Activated CD4-positive, alpha-beta T cell treated with anti-CD3 and anti-CD28 coated beads, Interleukin-2, amount 10 ng/mL, durations not matched to agents 7 days and 5 days (primary cell): ENCODE data around the gene SFRP4. TPM values are rescaled to one million over a fixed set of nuclear protein-coding genes. Genes with fewer than 3 reads are reported as not detected.

Experiments
- CTCF ChIA-PET: fragments of 350-600 bp; sonication (Branson Sonifier 250); formaldehyde crosslinking; loops from one replicate; lab custom pipeline; 2021; ENCODE audit warnings: antibody characterized with exemption; lab: Charles Lee
- POLR2A ChIA-PET: fragments of 350-600 bp; sonication (Branson Sonifier 250); formaldehyde crosslinking; loops from one replicate; lab custom pipeline; 2021; ENCODE audit warnings: antibody characterized with exemption; lab: Charles Lee
- DNase-seq: peaks from one replicate; pipeline ENCODE4 v3.0.0-alpha.2; 2020
- H3K27ac Mint-ChIP-seq: one replicate; pipeline ENCODE4 v1.8.0; 2021; ENCODE audit warnings: mild to moderate bottlenecking, moderate library complexity, mixed read lengths
- H3K27me3 Mint-ChIP-seq: one replicate; pipeline ENCODE4 v1.8.0; 2021; ENCODE audit warnings: mixed read lengths
- H3K36me3 Mint-ChIP-seq: one replicate; pipeline ENCODE4 v1.8.0; 2021; ENCODE audit warnings: low read depth, mixed read lengths
- H3K4me1 Mint-ChIP-seq: one replicate; pipeline ENCODE4 v1.8.0; 2021; ENCODE audit warnings: mixed read lengths
- H3K4me3 Mint-ChIP-seq: one replicate; pipeline ENCODE4 v1.8.0; 2021; ENCODE audit warnings: mild to moderate bottlenecking, moderate library complexity, mixed read lengths
- H3K9me3 Mint-ChIP-seq: one replicate; pipeline ENCODE4 v1.8.0; 2021; ENCODE audit warnings: mixed read lengths
- total RNA-seq, 2 experiments: library from RNA; stranded (reverse); gene quantifications; one replicate each; pipeline ENCODE4 v1.2.3, GENCODE V29; 2021

The SFRP4 gene
- total RNA-seq, 2 experiments from 2014 or later, result not detected

GRCh38 chr7:37920849-37921805 is 4.5 kb upstream of the SFRP4 start:
- POLR2A ChIA-PET, result no interaction called here
- no peaks in the 10 kb centered on the region for H3K36me3 Mint-ChIP-seq
- no peak overlapping the region for H3K27ac Mint-ChIP-seq
- DNase-seq, result no peak
- H3K4me3 Mint-ChIP-seq, result peak overlapping the region; percentile 66
- H3K4me1 Mint-ChIP-seq, result peaks cover 17% of the 10 kb centered on the region
- peaks cover 58% of the 10 kb centered on the region for H3K27me3 Mint-ChIP-seq
- peaks cover 4% of the 10 kb centered on the region for H3K9me3 Mint-ChIP-seq
- CTCF ChIA-PET, result interaction anchor here (1.4 kb wide), 1 partner anchor 14 kb away, joined by 3 read pairs; no protein-coding TSS in a partner anchor

GRCh38 chr7:37920305-37920848 is 3.8 kb upstream of the SFRP4 start, which contains the start of gene EPDR1:
Gene EPDR1, plus strand, starts transcription at chr7:37920640. Its CDS starts 300 bp downstream, at chr7:37920940.
- no peaks in the 10 kb centered on the region for H3K36me3 Mint-ChIP-seq
- H3K9me3 Mint-ChIP-seq, result peaks cover 3% of the 10 kb centered on the region
- peaks cover 20% of the 10 kb centered on the region for H3K4me1 Mint-ChIP-seq
- peak; percentile 38 for DNase-seq
- H3K27ac Mint-ChIP-seq, result peak within 1 kb of the TSS; percentile 6
- POLR2A ChIA-PET, result no interaction called here
- CTCF ChIA-PET, result interaction anchor here (1.4 kb wide), 1 partner anchor 13 kb away, joined by 3 read pairs; no protein-coding TSS in a partner anchor
- peak within 1 kb of the TSS; percentile 66 for H3K4me3 Mint-ChIP-seq
- H3K27me3 Mint-ChIP-seq, result peaks cover 65% of the 10 kb centered on the region

DNA sequence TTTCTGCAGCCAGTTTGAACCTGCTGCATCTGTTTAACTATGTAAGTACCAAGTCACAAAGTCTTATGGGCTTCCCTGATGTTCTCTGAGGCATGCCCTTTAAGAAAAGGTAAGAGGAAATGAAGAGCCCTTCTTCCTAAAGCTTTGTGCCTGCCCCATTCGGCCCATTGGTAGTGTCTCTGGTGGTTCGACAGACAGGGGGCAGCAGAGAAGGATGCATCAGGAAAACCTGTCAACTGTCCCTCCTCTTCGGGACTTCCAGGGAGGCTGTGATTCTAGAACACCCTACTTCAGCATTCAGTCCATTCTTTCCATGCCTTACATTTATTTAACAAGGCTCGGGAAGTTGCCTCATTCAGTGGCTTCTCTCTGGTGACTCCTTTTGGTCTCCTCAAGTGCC is 1.9 kb upstream of the SFRP4 start:
- ChIA-PET CTCF (no interaction called here), POLR2A (no interaction called here)
- Mint-ChIP-seq H3K9me3 (no peaks in the 10 kb centered on the region), H3K4me3 (no peak overlapping the region), H3K27me3 (peaks cover 77% of the 10 kb centered on the region), H3K27ac (no peak overlapping the region), H3K36me3 (no peaks in the 10 kb centered on the region), H3K4me1 (peaks cover 20% of the 10 kb centered on the region)
- no peak for DNase-seq

DNA sequence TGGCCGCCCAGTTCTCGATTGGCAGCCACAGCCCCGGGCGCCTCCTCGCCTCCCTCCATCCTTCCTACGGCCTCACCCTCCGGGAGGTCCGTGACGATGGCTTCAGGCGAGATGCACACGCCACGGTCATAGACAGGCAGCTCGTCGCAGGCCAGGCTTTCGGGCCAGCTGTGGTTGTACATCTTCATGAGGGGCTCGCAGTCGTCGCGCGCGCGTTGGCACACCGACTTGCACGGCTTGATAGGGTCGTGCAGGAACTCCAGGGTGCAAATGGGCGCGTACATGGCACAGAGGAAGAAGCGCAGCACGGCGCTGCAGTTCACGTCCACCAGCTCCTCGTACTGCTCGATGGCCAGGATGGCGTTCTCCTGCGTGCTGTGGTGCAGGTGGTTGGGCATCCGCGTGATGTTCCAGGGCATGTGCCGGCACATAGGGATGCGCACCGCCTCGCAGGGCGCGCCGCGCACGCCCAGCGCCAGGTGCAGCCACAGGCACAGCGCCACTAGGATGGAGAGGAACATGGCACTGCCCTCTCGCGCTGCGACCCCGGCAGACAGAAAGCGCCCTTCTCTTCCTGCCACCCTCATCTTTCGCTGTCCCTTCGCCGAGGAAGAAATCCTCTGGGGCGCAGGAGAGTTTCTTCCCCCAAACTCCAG is 472 bp downstream of the SFRP4 start:
- peaks cover 75% of the 10 kb centered on the region for H3K27me3 Mint-ChIP-seq
- peaks cover 16% of the 10 kb centered on the region for H3K4me1 Mint-ChIP-seq
- ChIA-PET POLR2A (no interaction called here), CTCF (interaction anchor here (1.4 kb wide), 1 partner anchor 419 kb away, joined by 4 read pairs; no protein-coding TSS in a partner anchor)
- no peaks in the 10 kb centered on the region for H3K9me3 Mint-ChIP-seq
- H3K27ac Mint-ChIP-seq, result no peak overlapping the region
- H3K36me3 Mint-ChIP-seq, result no peaks in the 10 kb centered on the region
- DNase-seq, result no peak
- H3K4me3 Mint-ChIP-seq, result peak overlapping the region; percentile 38

DNA sequence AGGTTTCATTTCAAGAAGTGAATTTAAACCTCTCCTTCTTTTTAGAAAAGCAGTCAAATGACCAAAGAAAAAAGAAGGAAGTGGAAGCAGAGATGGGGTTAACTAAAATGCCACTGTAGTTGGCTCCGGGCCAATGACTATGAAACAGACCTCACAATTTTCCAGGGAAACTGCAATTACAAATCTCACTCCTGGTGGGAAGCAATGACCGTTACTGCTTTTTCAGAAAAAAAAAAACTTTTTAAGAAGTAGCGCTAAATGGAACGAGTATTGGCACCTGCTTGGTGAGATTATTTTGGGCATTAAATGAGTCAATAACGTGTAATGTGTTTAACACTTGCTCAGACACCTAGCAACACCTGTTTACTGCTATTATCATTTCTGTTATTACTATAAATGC is 1.2 kb downstream of the SFRP4 start:
- H3K4me3 Mint-ChIP-seq, result no peak overlapping the region
- no peaks in the 10 kb centered on the region for H3K36me3 Mint-ChIP-seq
- peaks cover 14% of the 10 kb centered on the region for H3K4me1 Mint-ChIP-seq
- peaks cover 79% of the 10 kb centered on the region for H3K27me3 Mint-ChIP-seq
- ChIA-PET CTCF (no interaction called here), POLR2A (no interaction called here)
- no peak for DNase-seq
- no peaks in the 10 kb centered on the region for H3K9me3 Mint-ChIP-seq
- no peak overlapping the region for H3K27ac Mint-ChIP-seq

DNA sequence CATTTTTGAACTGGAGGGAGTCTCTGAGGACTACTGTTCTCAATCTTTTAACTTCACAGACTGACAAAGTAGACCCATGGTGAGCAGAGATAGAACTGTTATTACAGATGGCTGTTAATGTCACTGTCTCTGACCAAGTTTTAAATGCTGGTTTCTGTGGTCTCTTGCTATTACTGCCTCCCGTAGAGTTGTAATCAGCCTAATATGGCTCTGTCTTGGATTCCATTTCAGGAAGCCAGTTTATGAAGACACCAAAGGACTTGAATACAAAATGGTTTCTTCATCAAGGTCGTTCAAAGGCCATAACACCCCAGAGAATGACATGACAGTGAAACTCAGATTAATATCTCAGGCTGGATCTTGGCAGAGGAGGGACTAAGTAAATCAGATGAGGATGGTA is 3.9 kb downstream of the SFRP4 start:
- Mint-ChIP-seq H3K27me3 (peaks cover 56% of the 10 kb centered on the region), H3K4me1 (peaks cover 10% of the 10 kb centered on the region), H3K36me3 (no peaks in the 10 kb centered on the region), H3K27ac (no peak overlapping the region), H3K9me3 (no peaks in the 10 kb centered on the region), H3K4me3 (no peak overlapping the region)
- POLR2A ChIA-PET, result no interaction called here
- CTCF ChIA-PET, result no interaction called here
- DNase-seq, result no peak

- H3K4me3 Mint-ChIP-seq, result no peak overlapping the region
- no peak for DNase-seq
- ChIA-PET POLR2A (no interaction called here), CTCF (interaction anchor here (1.0 kb wide), 1 partner anchor 12 kb away, joined by 3 read pairs; the partner anchor contains the start of gene EPDR1)
- H3K27ac Mint-ChIP-seq, result no peak overlapping the region
- H3K9me3 Mint-ChIP-seq, result no peaks in the 10 kb centered on the region
- peaks cover 43% of the 10 kb centered on the region for H3K27me3 Mint-ChIP-seq
- H3K4me1 Mint-ChIP-seq, result no peaks in the 10 kb centered on the region
- H3K36me3 Mint-ChIP-seq, result no peaks in the 10 kb centered on the region
These were observed 8.3 kb downstream of the SFRP4 start for GRCh38 chr7:37908221-37908788.

- H3K27me3 Mint-ChIP-seq, result peaks cover 19% of the 10 kb centered on the region
- no peaks in the 10 kb centered on the region for H3K9me3 Mint-ChIP-seq
- H3K4me3 Mint-ChIP-seq, result no peak overlapping the region
- ChIA-PET POLR2A (no interaction called here), CTCF (interaction anchor here (0.9 kb wide), 1 partner anchor 9 kb away, joined by 3 read pairs; no protein-coding TSS in a partner anchor)
- H3K4me1 Mint-ChIP-seq, result no peaks in the 10 kb centered on the region
- no peak for DNase-seq
- no peak overlapping the region for H3K27ac Mint-ChIP-seq
- no peaks in the 10 kb centered on the region for H3K36me3 Mint-ChIP-seq
These were observed 14.6 kb downstream of the SFRP4 start for GRCh38 chr7:37901890-37902524.

DNA sequence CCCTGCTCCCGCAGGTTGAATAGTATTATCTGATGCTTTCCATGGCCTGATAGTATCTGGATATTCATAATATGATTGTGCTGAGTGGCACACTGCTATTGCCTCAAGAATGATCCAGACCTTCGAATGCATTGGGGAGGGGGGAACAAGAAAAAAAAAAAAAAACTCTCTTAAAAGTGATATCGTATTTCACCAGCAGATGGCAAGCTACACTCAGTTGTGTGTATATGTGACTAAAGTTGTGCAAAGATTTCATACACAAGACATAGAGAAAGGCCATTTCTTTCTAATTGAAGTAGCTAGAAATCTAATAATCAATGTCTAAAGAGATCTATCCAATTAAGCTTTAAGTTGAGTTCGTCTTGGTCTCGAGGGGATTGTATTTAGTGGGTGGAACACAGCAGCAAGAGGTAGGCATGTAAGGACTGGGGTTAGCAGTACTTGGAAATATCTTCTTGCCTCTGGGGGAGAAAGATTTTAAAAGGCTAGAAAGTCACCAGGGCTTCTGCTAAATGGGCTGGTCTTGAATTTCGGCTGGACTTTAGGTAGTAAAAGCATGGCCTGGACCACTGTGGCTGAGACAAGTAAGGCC is 15.3 kb downstream of the SFRP4 start:
- Mint-ChIP-seq H3K4me3 (no peak overlapping the region), H3K4me1 (no peaks in the 10 kb centered on the region)
- POLR2A ChIA-PET, result no interaction called here

DNA sequence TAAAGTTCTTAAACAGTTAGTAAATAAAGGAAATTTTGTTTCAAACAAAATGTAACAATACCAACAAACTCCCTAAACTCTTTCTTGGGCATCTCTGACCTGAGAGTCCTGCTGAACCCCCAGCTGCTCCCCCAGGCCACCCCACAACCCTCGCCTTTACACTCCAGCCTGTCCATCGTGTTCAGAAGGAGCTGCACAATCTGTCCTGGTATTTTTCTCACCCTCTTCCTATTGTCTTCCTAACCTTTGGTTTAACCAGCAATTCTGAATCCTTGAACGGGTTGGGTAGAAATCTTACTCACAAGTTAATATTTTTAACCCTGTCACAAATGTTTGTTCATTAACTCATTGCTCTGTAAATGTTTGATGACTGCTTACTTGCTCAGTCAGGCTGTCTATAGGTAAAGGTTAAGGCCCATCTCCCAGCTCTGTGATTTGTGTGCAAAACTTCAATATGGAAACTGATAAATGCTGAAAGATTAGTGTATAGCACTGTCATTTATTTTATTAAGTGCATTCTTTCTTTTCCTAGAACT is 16.8 kb downstream of the SFRP4 start:
- DNase-seq, result no peak
- H3K27ac Mint-ChIP-seq, result no peak overlapping the region
- no peak overlapping the region for H3K4me3 Mint-ChIP-seq
- no peaks in the 10 kb centered on the region for H3K9me3 Mint-ChIP-seq
- POLR2A ChIA-PET, result no interaction called here
- H3K27me3 Mint-ChIP-seq, result peaks cover 12% of the 10 kb centered on the region
- H3K36me3 Mint-ChIP-seq, result no peaks in the 10 kb centered on the region
- H3K4me1 Mint-ChIP-seq, result no peaks in the 10 kb centered on the region
- CTCF ChIA-PET, result no interaction called here

More for the DNA sequence above, 15.3 kb downstream of the SFRP4 start:
- H3K27ac Mint-ChIP-seq, result no peak overlapping the region
- CTCF ChIA-PET, result interaction anchor here (0.9 kb wide), 1 partner anchor 10 kb away, joined by 3 read pairs; no protein-coding TSS in a partner anchor
- peaks cover 16% of the 10 kb centered on the region for H3K27me3 Mint-ChIP-seq
- DNase-seq, result no peak
- H3K36me3 Mint-ChIP-seq, result no peaks in the 10 kb centered on the region
- H3K9me3 Mint-ChIP-seq, result no peaks in the 10 kb centered on the region

DNA sequence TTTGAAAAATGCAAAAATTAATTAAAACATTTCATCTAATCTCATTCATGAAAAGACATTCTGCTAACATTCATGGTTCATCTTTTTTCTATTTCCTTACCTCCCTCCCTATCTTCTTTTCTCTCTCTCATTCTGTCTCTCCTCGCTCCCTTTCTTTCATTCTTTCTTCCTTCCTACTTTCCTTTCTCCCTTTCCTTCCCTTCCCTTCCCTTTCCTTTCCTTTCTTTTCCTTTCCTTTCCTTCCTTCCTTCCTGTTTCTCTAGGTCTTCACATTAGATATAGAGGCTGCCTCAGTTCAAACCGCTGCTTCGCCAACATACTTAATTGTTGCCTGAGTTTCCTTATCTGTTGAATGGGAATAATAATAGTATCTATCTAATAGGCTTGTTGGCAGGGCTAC is 21.9 kb downstream of the SFRP4 start:
- no peak for DNase-seq
- H3K27ac Mint-ChIP-seq, result no peak overlapping the region
- no peak overlapping the region for H3K4me3 Mint-ChIP-seq
- H3K4me1 Mint-ChIP-seq, result no peaks in the 10 kb centered on the region
- H3K36me3 Mint-ChIP-seq, result no peaks in the 10 kb centered on the region
- POLR2A ChIA-PET, result no interaction called here
- no peaks in the 10 kb centered on the region for H3K9me3 Mint-ChIP-seq
- CTCF ChIA-PET, result no interaction called here
- peaks cover 20% of the 10 kb centered on the region for H3K27me3 Mint-ChIP-seq
